OCI-LY1 (cell line): ENCODE measurements around the gene IRAK4.

Experiments
- H2AFZ ChIP-seq: fragments of 200-600 bp; sonication (generic), shearing (Covaris generic); 2 replicates; pipeline ENCODE4 v1.6.0; 2014; ENCODE audit warnings: antibody characterized with exemption, mild to moderate bottlenecking, low read length
- H3F3A ChIP-seq: fragments of 200-600 bp; sonication (generic), shearing (Covaris generic); 2 replicates; pipeline ENCODE4 v1.6.0; 2014; ENCODE audit warnings: mild to moderate bottlenecking, antibody characterized with exemption, low read length, moderate library complexity; ENCODE audit not compliant: insufficient read depth
- H3K27ac ChIP-seq: fragments of 200-600 bp; sonication (generic); 2 replicates; pipeline ENCODE4 v1.5.1; 2014; ENCODE audit warnings: low read length, mixed run types, mild to moderate bottlenecking, low read depth; ENCODE audit not compliant: poor library complexity, severe bottlenecking
- H3K27me3 ChIP-seq: fragments of 200-600 bp; sonication (generic); 2 replicates; pipeline ENCODE4 v1.6.0; 2014; ENCODE audit warnings: antibody characterized with exemption, mild to moderate bottlenecking, low read length, moderate library complexity; ENCODE audit not compliant: insufficient read depth
- H3K36me3 ChIP-seq: fragments of 200-600 bp; sonication (generic); 2 replicates; pipeline ENCODE4 v1.6.1; 2014; ENCODE audit warnings: mild to moderate bottlenecking, antibody characterized with exemption, low read length, moderate library complexity, mixed read lengths; ENCODE audit not compliant: insufficient read depth
- H3K4me1 ChIP-seq: fragments of 200-600 bp; sonication (generic); 2 replicates; pipeline ENCODE4 v1.5.1; 2014; ENCODE audit warnings: mild to moderate bottlenecking, low read length, moderate library complexity; ENCODE audit not compliant: insufficient read depth, severe bottlenecking
- H3K4me2 ChIP-seq: fragments of 200-600 bp; sonication (generic), shearing (Covaris generic); 2 replicates; pipeline ENCODE4 v1.6.1; 2014; ENCODE audit warnings: low read length
- H3K4me3 ChIP-seq: fragments of 200-600 bp; sonication (generic); 2 replicates; pipeline ENCODE4 v1.5.1; 2014; ENCODE audit warnings: low read length, low read depth, mild to moderate bottlenecking, mixed read lengths; ENCODE audit not compliant: poor library complexity, severe bottlenecking
- H3K79me2 ChIP-seq: fragments of 200-600 bp; shearing (Covaris generic); 2 replicates; pipeline ENCODE4 v1.6.1; 2016; ENCODE audit warnings: mixed run types, low read length, mixed read lengths; ENCODE audit not compliant: insufficient read depth
- H3K9ac ChIP-seq: fragments of 200-600 bp; sonication (generic), shearing (Covaris generic); 2 replicates; pipeline ENCODE4 v1.6.1; 2014; ENCODE audit warnings: mild to moderate bottlenecking, low read length, mixed read lengths
- H3K9me2 ChIP-seq: fragments of 200-600 bp; sonication (generic), shearing (Covaris generic); 2 replicates; pipeline ENCODE4 v1.6.1; 2014; ENCODE audit warnings: low read depth, mild to moderate bottlenecking, low read length, mixed read lengths
- H3K9me3 ChIP-seq: fragments of 200-600 bp; shearing (Covaris generic); 2 replicates; pipeline ENCODE4 v1.6.1; 2014; ENCODE audit warnings: low read length, mixed read lengths
- H4K20me1 ChIP-seq: fragments of 200-600 bp; sonication (generic), shearing (Covaris generic); 2 replicates; pipeline ENCODE4 v1.6.0; 2016; ENCODE audit warnings: mild to moderate bottlenecking, low read length; ENCODE audit not compliant: insufficient read depth
- CTCF ChIP-seq: fragments of 200-600 bp; sonication (generic), shearing (Covaris generic); IDR thresholded peaks from 2 replicates; pipeline ENCODE4 v1.5.1; 2017; ENCODE audit warnings: mild to moderate bottlenecking, antibody characterized with exemption, low read length, moderate library complexity, mixed read lengths
- EZH2 ChIP-seq: fragments of 200-600 bp; sonication (generic), shearing (Covaris generic); IDR thresholded peaks from 2 replicates; pipeline ENCODE4 v1.8.0; 2017; ENCODE audit warnings: borderline replicate concordance, mixed run types, mild to moderate bottlenecking, antibody characterized with exemption, low read length, moderate library complexity, mixed read lengths

IRAK4 gene

GRCh38 chr12:43807386-43807785 is 48.6 kb downstream of the IRAK4 start:
- Histone ChIP-seq H3K79me2 (peaks cover 34% of the 10 kb centered on the region), H2AFZ (no peak overlapping the region)

GRCh38 chr12:43812057-43812456 is 53.3 kb downstream of the IRAK4 start:
- no peaks in the 10 kb centered on the region for H3K36me3 ChIP-seq
- H3K9me3 ChIP-seq = no peaks in the 10 kb centered on the region
- H3K4me3 ChIP-seq = no peak overlapping the region
- no peak overlapping the region for H3K27ac ChIP-seq
- no peaks in the 10 kb centered on the region for H3K27me3 ChIP-seq
- TF ChIP-seq CTCF (no peak), EZH2 (no peak)
- no peak overlapping the region for H2AFZ ChIP-seq
- H3K9me2 ChIP-seq = no peaks in the 10 kb centered on the region
- H4K20me1 ChIP-seq = no peaks in the 10 kb centered on the region
- no peaks in the 10 kb centered on the region for H3F3A ChIP-seq
- no peaks in the 10 kb centered on the region for H3K79me2 ChIP-seq
- peaks cover 5% of the 10 kb centered on the region for H3K4me1 ChIP-seq
- no peak overlapping the region for H3K9ac ChIP-seq
- no peak overlapping the region for H3K4me2 ChIP-seq

More at GRCh38 chr12:43807386-43807785, 48.6 kb downstream of the IRAK4 start:
- Histone ChIP-seq H3K9me3 (no peaks in the 10 kb centered on the region), H3K9me2 (no peaks in the 10 kb centered on the region), H3K27ac (no peak overlapping the region), H3K36me3 (peaks cover 15% of the 10 kb centered on the region; the same call in 1 of the 2 replicates), H3K4me1 (peaks cover 36% of the 10 kb centered on the region), H3K9ac (no peak overlapping the region), H3K4me2 (peak overlapping the region; percentile 96), H4K20me1 (no peaks in the 10 kb centered on the region), H3F3A (no peaks in the 10 kb centered on the region), H3K4me3 (no peak overlapping the region), H3K27me3 (no peaks in the 10 kb centered on the region)
- TF ChIP-seq CTCF (no peak), EZH2 (no peak)

- Histone ChIP-seq H3K27me3 (no peaks in the 10 kb centered on the region), H3K9me2 (no peaks in the 10 kb centered on the region), H3K27ac (no peak overlapping the region), H3K9ac (no peak overlapping the region), H3K36me3 (no peaks in the 10 kb centered on the region), H3K4me2 (no peak overlapping the region), H3K9me3 (no peaks in the 10 kb centered on the region), H3F3A (no peaks in the 10 kb centered on the region), H4K20me1 (no peaks in the 10 kb centered on the region), H3K4me1 (no peaks in the 10 kb centered on the region), H2AFZ (no peak overlapping the region), H3K79me2 (no peaks in the 10 kb centered on the region), H3K4me3 (no peak overlapping the region)
- TF ChIP-seq EZH2 (no peak), CTCF (no peak)
These were observed 54.2 kb downstream of the IRAK4 start for GRCh38 chr12:43812926-43813325.
